ENCODE results near the gene STRADA. TPM values are rescaled to one million over a fixed set of nuclear protein-coding genes. Genes with fewer than 3 reads are reported as not detected.

The STRADA gene
- total and polyA plus RNA-seq, 2 of the 8 experiments (the other 6 are each of a cell fraction or from before 2014, with no cell fraction given): 35.6 to 43.3 TPM

- no peak overlapping the region for H4K8ac ChIP-seq (ENCODE audit: extremely low read depth, insufficient read depth, low read length)
- H3K79me2 ChIP-seq (ENCODE audit: control insufficient read depth in 1 of 2, insufficient read depth in 2 of 2, low read length in 2 of 2): no peaks in the 10 kb centered on the region
- H2BK12ac ChIP-seq (ENCODE audit: low read depth, low read length): no peak overlapping the region
- WGBS, 2 experiments (ENCODE audit: extremely low coverage in 1 of 2, insufficient coverage in 1 of 2, insufficient read length in 1 of 2, insufficient replicate concordance in 2 of 2, low coverage in 1 of 2, low lambda C conversion rate in 2 of 2, missing lambda C conversion rate in 1 of 2): 81% methylated on average over 3 of the region's 3 CpGs; no CpG with 5 or more reads in 1 of the 2 experiments
- no peak overlapping the region for H3K18ac ChIP-seq (ENCODE audit: extremely low read depth, low read length)
- TF ChIP-seq SUZ12 (IDR thresholded peaks at IDR 0.05; ENCODE audit: low read length) (no peak), ASH2L (IDR thresholded peaks at IDR 0.05; ENCODE audit: low read length) (no peak), SIRT6 (IDR thresholded peaks at IDR 0.05; ENCODE audit: low read length) (no peak)
- H3K4me2 ChIP-seq (ENCODE audit: insufficient read depth in 1 of 2, low read depth in 2 of 2, low read length in 2 of 2): no peak overlapping the region
- FAIRE-seq: no peak
- H2BK20ac ChIP-seq (ENCODE audit: low read length): no peak overlapping the region
- H2AFZ ChIP-seq (ENCODE audit: low read length): no peak overlapping the region
- H4K5ac ChIP-seq (ENCODE audit: insufficient read length, low read depth, low read length): no peak overlapping the region
- H4K20me1 ChIP-seq (replicated peaks in 1 of 2; ENCODE audit: control insufficient read depth in 1 of 2, insufficient read depth in 2 of 2, low read length in 2 of 2): peaks cover 0 to 2% of the 10 kb centered on the region in 2 experiments
- no peak overlapping the region for H3K4me3 ChIP-seq (ENCODE audit: extremely low read depth in 1 of 4, insufficient read depth in 2 of 4, low read depth in 3 of 4, low read length in 4 of 4)
- no peak overlapping the region for H3K56ac ChIP-seq (replicated peaks; ENCODE audit: insufficient read length, low read depth, low read length)
- H3K4ac ChIP-seq (replicated peaks; ENCODE audit: insufficient read length, low read depth, low read length): no peak overlapping the region
- no peak overlapping the region for H2BK15ac ChIP-seq (ENCODE audit: low read length)
- H3K27ac ChIP-seq (ENCODE audit: low read depth, low read length): no peak overlapping the region
- H3K9me3 ChIP-seq (ENCODE audit: insufficient read depth in 2 of 2, low read depth in 1 of 2, low read length in 1 of 2): no peaks in the 10 kb centered on the region
- peaks cover 0 to 9% (median 6%) of the 10 kb centered on the region in 4 experiments; a peak in 5 of 8 replicates for H3K36me3 ChIP-seq (ENCODE audit: control insufficient read depth in 2 of 4, insufficient read depth in 4 of 4, low read length in 3 of 4)
- no peak overlapping the region for H2BK5ac ChIP-seq (ENCODE audit: low read depth, low read length)
- H4K91ac ChIP-seq (replicated peaks; ENCODE audit: insufficient read length, low read length): no peak overlapping the region
- H3K79me1 ChIP-seq (ENCODE audit: low read depth, low read length): no peaks in the 10 kb centered on the region
- H3K4me1 ChIP-seq (replicated peaks in 1 of 4; ENCODE audit: control insufficient read depth in 3 of 4, insufficient read depth in 4 of 4, low read length in 3 of 4): no peaks in the 10 kb centered on the region
- no peak for DNase-seq (ENCODE audit: low read depth in 1 of 2, low spot score in 2 of 2)
- H3K23me2 ChIP-seq (ENCODE audit: low read depth, low read length): no peaks in the 10 kb centered on the region
- H2BK120ac ChIP-seq (replicated peaks; ENCODE audit: low read depth, low read length): no peak overlapping the region
- H3K9ac ChIP-seq (replicated peaks in 1 of 4; ENCODE audit: extremely low read depth in 1 of 4, low read depth in 3 of 4, low read length in 3 of 4): no peak overlapping the region
- no peaks in the 10 kb centered on the region for H3K27me3 ChIP-seq (replicated peaks in 1 of 4; ENCODE audit: control insufficient read depth in 3 of 4, extremely low read depth in 1 of 4, insufficient read depth in 3 of 4, low read length in 3 of 4)
- CTCF ChIA-PET (ENCODE audit: partially characterized antibody): interaction anchor here (1.0 kb wide), 1 partner anchor 222 kb away, joined by 3 read pairs; no protein-coding TSS in a partner anchor
- H2AK5ac ChIP-seq (ENCODE audit: low read depth, low read length): no peak overlapping the region
- no peak overlapping the region for H3K14ac ChIP-seq (ENCODE audit: insufficient read length)
- POLR2A ChIA-PET (ENCODE audit: partially characterized antibody): interaction anchor here (0.6 to 1.2 kb wide), 2 partner anchors 9 to 36 kb away, joined by 3 read pairs; partner anchors contain the start of gene MAP3K3
- H3K23ac ChIP-seq (ENCODE audit: insufficient read length): no peak overlapping the region
These were observed 83.8 kb downstream of the STRADA start for GRCh38 chr17:63657786-63658185.

All from H1 (cell line).